Skeletal muscle tissue (tissue), 4 donors: ENCODE data around the gene SLC4A9. TPM values are rescaled to one million over a fixed set of nuclear protein-coding genes. Genes with fewer than 3 reads are reported as not detected.
A peak's percentile ranks its signal among the peaks of the same experiment; 100 is the strongest.

Experiments used
- H3K27ac ChIP-seq: one replicate; pipeline ENCODE4 v1.7.0; 2013; ENCODE audit warnings: mild to moderate bottlenecking, low read depth, low read length, inconsistent platforms
- H3K27me3 ChIP-seq, 3 donors: one replicate each; pipeline ENCODE4 v1.7.0; 2013; ENCODE audit warnings: low read length in 3 of 3; ENCODE audit not compliant: control insufficient read depth in 3 of 3, insufficient read depth in 3 of 3
- H3K36me3 ChIP-seq, 3 donors: one replicate each; pipeline ENCODE4 v1.7.0; 2013; ENCODE audit warnings: low read length in 3 of 3; ENCODE audit not compliant: control insufficient read depth in 3 of 3, insufficient read depth in 3 of 3
- H3K4me1 ChIP-seq, 3 donors: one replicate each; pipeline ENCODE4 v1.7.0; 2013; ENCODE audit warnings: low read length in 3 of 3, mild to moderate bottlenecking in 3 of 3; ENCODE audit not compliant: control insufficient read depth in 3 of 3, insufficient read depth in 3 of 3
- H3K4me3 ChIP-seq, 3 donors: one replicate each; pipeline ENCODE4 v1.7.0; 2013; ENCODE audit warnings: low read length in 3 of 3
- H3K9ac ChIP-seq, 3 donors: one replicate each; pipeline ENCODE4 v1.7.0; 2013; ENCODE audit warnings: low read length in 3 of 3, mild to moderate bottlenecking in 3 of 3, moderate library complexity in 2 of 3, low read depth in 1 of 3
- H3K9me3 ChIP-seq, 3 donors: one replicate each; pipeline ENCODE4 v1.7.0; 2013; ENCODE audit warnings: low read length in 3 of 3; ENCODE audit not compliant: control insufficient read depth in 3 of 3
- total RNA-seq: library from RNA; depleted of rRNA; stranded (reverse); fragments of >200 nt; gene quantifications from one replicate; pipeline ENCODE4 v1.2.3, GENCODE V29; 2014
- donor health status: Osteomylitis.

Gene SLC4A9
- total RNA-seq, 1 donor from 2014 or later, result not detected

DNA sequence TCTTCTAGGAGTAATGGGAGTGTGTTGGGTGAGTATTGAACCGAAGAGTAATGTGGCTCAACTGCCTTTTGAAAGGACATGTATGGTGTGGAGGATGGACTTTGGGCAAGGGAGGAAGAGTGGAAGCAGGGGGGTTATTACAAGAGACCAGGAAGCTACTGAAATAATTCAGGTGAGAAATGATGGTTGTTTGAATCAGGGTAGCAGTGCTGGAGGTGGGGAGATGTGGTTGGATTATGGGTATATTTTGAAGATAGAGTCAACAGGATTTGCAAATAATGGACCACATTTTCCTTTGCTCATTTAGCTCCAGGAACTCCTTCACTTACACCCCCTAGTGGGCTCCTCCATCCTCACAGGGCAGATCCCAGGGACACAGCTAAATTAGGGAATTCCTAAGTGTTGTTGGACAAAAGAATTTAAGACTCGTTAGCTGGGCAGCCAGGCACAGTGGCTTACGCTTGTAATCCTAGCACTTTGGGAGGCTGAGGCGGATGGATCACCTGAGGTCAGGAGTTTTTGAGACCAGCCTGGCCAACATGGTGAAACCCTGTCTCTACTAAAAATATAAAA is 1.2 kb upstream of the SLC4A9 start:
- Histone ChIP-seq H3K36me3 (no peaks in the 10 kb centered on the region), H3K4me3 (no peak overlapping the region), H3K4me1 (peaks cover 7 to 17% (median 16%) of the 10 kb centered on the region in 3 donors), H3K27ac (no peak overlapping the region), H3K9ac (no peak overlapping the region), H3K9me3 (no peaks in the 10 kb centered on the region), H3K27me3 (no peaks in the 10 kb centered on the region)

DNA sequence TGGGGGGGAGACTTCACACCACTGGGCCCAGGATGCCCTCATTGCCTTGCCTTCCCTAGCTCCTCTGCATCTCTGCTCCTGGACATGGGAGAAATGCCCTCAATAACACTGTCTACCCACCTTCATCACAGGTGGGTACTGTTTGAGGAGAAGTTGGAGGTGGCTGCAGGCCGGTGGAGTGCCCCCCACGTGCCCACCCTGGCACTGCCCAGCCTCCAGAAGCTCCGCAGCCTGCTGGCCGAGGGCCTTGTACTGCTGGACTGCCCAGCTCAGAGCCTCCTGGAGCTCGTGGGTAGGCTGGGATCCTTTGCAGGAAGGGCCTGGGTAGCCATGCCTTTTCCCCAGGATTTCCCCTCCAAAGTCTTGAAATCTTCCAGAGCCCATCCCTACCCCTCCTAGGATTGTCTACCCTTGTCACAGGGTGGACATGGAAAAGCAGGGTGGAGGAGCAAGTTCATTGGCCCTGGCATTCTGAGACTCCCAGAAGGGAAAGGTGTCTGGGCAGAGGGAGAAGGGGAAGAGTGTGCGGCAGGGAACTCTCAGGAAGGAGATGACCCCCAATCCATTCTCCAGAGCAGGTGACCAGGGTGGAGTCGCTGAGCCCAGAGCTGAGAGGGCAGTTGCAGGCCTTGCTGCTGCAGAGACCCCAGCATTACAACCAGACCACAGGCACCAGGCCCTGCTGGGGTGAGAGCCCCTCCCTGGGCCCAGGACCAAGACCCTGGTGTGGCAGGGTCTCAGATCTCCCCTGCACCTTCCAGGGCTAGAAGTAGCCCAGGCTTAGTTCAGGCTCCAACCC is 886 bp downstream of the SLC4A9 start:
- Histone ChIP-seq H3K9ac (no peak overlapping the region), H3K9me3 (no peaks in the 10 kb centered on the region), H3K4me1 (peaks cover 7 to 17% (median 16%) of the 10 kb centered on the region in 3 donors), H3K4me3 (no peak overlapping the region), H3K27me3 (no peaks in the 10 kb centered on the region), H3K36me3 (no peaks in the 10 kb centered on the region), H3K27ac (no peak overlapping the region)

DNA sequence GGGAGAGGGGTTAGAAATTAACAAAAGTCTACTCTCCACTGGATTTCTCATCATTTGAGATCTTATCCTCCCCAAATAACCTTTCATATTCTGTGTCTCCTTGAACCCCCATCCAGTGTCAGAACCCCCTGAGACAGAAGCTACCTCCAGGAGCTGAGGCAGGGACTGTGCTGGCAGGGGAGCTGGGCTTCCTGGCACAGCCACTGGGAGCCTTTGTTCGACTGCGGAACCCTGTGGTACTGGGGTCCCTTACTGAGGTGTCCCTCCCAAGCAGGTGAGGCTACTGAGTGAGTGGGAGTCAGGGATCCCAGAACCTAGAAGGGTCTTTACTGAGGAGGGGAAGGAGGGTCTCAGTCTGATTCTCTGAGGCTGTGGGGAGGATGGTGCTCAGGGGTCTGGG is 1.9 kb downstream of the SLC4A9 start:
- Histone ChIP-seq H3K9me3 (no peaks in the 10 kb centered on the region), H3K9ac (no peak overlapping the region), H3K36me3 (no peaks in the 10 kb centered on the region), H3K27ac (no peak overlapping the region), H3K27me3 (no peaks in the 10 kb centered on the region), H3K4me1 (peaks cover 7 to 17% (median 16%) of the 10 kb centered on the region in 3 donors), H3K4me3 (no peak overlapping the region)

DNA sequence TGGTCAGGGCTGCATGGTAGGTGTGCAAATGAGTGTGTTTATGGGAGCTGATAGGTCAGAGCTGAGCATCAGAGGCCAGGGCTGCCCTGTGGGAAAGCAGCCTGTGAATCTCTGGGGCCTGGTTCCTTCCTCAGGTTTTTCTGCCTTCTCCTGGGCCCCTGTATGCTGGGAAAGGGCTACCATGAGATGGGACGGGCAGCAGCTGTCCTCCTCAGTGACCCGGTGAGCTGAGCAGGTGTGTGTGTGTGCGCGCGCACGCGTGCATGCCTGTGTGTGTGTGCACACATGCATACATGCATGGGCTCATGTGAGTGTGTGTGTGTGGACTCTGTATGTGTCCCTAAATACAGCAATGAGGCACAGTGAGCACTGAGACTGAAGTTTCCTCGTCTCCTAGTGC is 2.3 kb downstream of the SLC4A9 start:
- H3K9ac ChIP-seq, result no peak overlapping the region
- H3K27me3 ChIP-seq, result no peaks in the 10 kb centered on the region
- H3K36me3 ChIP-seq, result no peaks in the 10 kb centered on the region
- H3K4me3 ChIP-seq, result no peak overlapping the region
- no peaks in the 10 kb centered on the region for H3K9me3 ChIP-seq
- peaks cover 5 to 13% (median 13%) of the 10 kb centered on the region in 3 donors for H3K4me1 ChIP-seq
- H3K27ac ChIP-seq, result no peak overlapping the region

DNA sequence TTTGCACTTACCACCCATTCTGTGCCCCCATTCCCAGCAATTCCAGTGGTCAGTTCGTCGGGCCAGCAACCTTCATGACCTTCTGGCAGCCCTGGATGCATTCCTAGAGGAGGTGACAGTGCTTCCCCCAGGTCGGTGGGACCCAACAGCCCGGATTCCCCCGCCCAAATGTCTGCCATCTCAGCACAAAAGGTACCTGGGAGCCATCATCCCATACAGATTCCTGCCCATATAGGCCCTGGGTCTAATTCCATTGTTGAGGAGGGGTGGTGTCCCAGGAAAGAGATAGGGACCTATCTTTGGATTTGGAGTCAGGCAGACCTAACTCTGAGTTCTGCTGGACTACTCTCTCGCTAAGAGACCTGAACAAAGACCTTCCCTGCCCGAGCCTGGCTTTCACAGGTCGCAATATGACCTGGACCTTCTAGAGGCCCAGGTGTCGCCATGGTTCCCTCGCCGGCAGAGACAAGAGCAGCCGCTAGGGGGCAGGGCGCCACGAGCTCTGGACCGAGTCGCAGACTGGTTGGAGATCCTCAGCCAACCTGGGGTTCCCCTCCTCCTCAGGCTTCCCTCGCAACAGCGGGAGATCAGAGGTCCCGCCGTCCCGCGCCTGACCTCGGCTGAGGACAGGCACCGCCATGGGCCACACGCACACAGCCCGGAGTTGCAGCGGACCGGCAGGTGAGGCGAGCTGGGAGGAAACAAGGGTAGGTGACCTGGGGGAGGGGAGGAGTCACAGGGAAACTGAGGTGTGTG is 3.1 kb downstream of the SLC4A9 start:
- Histone ChIP-seq H3K4me1 (peaks cover 0 to 7% (median 7%) of the 10 kb centered on the region in 3 donors), H3K4me3 (peak overlapping the region; percentile 45 to 68 (median 66)), H3K27ac (no peak overlapping the region), H3K9me3 (no peaks in the 10 kb centered on the region), H3K9ac (peak overlapping the region in 1 of 3 donors; percentile 60), H3K36me3 (no peaks in the 10 kb centered on the region), H3K27me3 (no peaks in the 10 kb centered on the region)

DNA sequence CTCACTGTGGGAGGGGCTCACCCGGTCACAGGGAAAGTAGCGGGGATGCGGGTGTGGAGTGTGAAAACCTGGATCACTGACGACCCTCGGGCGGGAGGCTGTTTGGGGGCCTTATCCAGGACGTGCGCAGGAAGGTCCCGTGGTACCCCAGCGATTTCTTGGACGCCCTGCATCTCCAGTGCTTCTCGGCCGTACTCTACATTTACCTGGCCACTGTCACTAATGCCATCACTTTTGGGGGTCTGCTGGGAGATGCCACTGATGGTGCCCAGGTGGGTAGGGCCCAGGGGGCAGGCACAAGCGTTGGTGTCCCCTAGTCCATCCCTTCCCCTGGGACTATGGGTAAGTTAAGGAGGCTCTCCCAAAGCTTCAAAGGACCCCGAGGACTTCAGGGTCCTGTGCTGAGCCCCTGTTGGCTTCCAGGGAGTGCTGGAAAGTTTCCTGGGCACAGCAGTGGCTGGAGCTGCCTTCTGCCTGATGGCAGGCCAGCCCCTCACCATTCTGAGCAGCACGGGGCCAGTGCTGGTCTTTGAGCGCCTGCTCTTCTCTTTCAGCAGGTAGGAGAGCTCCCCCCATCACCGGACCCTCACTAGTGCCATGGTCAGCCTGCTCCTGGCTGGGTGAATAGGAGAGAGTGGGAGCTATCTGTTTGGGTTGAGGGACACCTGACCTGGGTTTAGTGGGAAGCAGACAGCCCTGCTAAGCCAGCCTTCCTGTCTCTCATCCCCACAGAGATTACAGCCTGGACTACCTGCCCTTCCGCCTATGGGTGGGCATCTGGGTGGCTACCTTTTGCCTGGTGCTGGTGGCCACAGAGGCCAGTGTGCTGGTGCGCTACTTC is 3.9 kb downstream of the SLC4A9 start:
- Histone ChIP-seq H3K27me3 (no peaks in the 10 kb centered on the region), H3K9ac (peak overlapping the region in 1 of 3 donors; percentile 60), H3K36me3 (no peaks in the 10 kb centered on the region), H3K27ac (no peak overlapping the region), H3K9me3 (no peaks in the 10 kb centered on the region), H3K4me1 (peaks cover 0 to 7% (median 7%) of the 10 kb centered on the region in 3 donors), H3K4me3 (peak overlapping the region in 2 of 3 donors; percentile 66 to 68)

DNA sequence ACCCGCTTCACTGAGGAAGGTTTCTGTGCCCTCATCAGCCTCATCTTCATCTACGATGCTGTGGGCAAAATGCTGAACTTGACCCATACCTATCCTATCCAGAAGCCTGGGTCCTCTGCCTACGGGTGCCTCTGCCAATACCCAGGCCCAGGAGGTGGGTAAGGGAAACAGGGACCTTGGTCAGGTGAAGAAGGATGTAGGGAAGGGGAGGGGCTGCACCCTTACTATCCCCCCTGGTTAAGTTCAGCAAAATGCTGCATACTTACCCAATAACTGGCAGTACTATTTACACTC is 4.4 kb downstream of the SLC4A9 start:
- H3K4me3 ChIP-seq, result no peak overlapping the region
- H3K4me1 ChIP-seq, result peaks cover 0 to 7% (median 7%) of the 10 kb centered on the region in 3 donors
- H3K27me3 ChIP-seq, result no peaks in the 10 kb centered on the region
- H3K27ac ChIP-seq, result no peak overlapping the region
- no peak overlapping the region for H3K9ac ChIP-seq
- H3K9me3 ChIP-seq, result no peaks in the 10 kb centered on the region
- H3K36me3 ChIP-seq, result no peaks in the 10 kb centered on the region

DNA sequence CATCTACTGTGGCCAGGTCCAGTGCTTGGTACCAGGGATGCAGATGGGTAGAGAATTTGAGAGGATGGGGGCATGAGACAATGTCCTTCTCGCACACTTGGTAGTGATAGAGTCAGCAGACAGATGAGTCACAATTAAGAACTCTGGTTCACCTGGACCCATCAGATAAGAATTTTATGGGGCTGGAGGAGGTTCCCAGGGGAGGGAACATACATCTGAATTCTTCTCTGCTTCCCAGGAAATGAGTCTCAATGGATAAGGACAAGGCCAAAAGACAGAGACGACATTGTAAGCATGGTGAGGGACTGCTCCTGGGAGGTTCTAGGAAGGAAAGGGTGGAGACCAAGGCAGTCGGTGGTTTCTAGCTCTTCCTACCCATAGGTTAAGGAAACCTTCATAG is 5.3 kb downstream of the SLC4A9 start:
- H3K4me1 ChIP-seq, result peaks cover 0 to 7% (median 7%) of the 10 kb centered on the region in 3 donors
- H3K36me3 ChIP-seq, result no peaks in the 10 kb centered on the region
- no peaks in the 10 kb centered on the region for H3K9me3 ChIP-seq
- no peak overlapping the region for H3K4me3 ChIP-seq
- H3K27me3 ChIP-seq, result no peaks in the 10 kb centered on the region
- no peak overlapping the region for H3K27ac ChIP-seq
- H3K9ac ChIP-seq, result no peak overlapping the region

DNA sequence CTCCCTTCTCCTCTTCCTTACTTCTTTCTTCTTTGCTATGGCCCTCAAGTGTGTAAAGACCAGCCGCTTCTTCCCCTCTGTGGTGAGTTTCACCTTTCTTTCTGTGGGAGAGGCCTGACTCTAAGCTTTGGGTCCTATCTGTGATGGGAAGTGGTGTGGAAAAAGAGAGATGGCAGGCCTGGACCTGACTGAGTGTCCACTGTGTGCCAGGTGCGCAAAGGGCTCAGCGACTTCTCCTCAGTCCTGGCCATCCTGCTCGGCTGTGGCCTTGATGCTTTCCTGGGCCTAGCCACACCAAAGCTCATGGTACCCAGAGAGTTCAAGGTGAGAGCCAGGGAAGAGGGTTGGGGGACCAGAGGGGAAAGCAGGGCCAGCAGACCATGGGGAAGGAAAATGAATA is 5.9 kb downstream of the SLC4A9 start:
- no peaks in the 10 kb centered on the region for H3K9me3 ChIP-seq
- no peak overlapping the region for H3K4me3 ChIP-seq
- peaks cover 0 to 7% (median 7%) of the 10 kb centered on the region in 3 donors for H3K4me1 ChIP-seq
- no peaks in the 10 kb centered on the region for H3K27me3 ChIP-seq
- H3K27ac ChIP-seq, result no peak overlapping the region
- H3K36me3 ChIP-seq, result no peaks in the 10 kb centered on the region
- H3K9ac ChIP-seq, result no peak overlapping the region
